ENCODE data around the gene IGLL5. TPM values are rescaled to one million over a fixed set of nuclear protein-coding genes. Genes with fewer than 3 reads are reported as not detected.

The IGLL5 gene
- total and polyA plus RNA-seq, 2 experiments from 2014 or later: not detected

DNA sequence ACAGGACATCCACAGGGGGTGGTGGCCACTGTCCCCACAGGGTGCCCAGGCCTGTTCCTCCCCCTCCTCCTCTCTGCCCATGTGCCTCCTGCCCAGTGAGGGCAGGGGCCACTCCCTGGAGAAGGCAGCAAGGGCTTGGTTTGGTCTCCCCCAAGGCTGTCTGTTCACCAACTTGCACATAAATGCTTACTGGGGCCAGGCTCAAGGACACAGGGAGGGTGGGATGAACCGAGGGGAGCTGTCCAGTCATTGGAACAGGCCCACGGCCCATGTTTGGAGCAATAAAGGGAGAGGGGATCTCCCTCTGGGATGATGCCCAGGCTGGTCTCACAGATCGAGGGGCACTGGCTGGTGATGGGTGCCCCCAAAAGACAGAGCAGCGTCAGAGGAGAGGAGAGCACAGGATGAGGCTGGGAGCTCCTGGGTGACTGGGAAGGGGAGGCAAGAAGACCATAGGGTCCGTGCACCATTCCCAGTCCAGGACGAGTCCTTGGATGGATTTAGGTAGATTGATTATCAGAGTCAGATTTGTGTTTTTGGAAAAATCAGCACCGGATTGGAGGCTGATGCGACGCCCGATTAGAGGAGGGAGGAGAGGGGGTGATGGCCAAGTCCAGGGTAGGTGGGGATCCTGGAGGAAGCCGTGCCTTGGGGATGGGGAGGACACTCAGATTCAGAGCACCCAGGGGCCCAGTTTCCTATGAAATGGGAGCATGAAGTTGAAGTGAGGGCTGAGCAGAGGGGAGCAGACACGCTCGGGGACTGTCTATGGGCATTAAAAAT, 1.1 kb downstream of the IGLL5 start:
- no peak overlapping the region for H3K4me3 ChIP-seq
- TF ChIP-seq, protein P1, sequence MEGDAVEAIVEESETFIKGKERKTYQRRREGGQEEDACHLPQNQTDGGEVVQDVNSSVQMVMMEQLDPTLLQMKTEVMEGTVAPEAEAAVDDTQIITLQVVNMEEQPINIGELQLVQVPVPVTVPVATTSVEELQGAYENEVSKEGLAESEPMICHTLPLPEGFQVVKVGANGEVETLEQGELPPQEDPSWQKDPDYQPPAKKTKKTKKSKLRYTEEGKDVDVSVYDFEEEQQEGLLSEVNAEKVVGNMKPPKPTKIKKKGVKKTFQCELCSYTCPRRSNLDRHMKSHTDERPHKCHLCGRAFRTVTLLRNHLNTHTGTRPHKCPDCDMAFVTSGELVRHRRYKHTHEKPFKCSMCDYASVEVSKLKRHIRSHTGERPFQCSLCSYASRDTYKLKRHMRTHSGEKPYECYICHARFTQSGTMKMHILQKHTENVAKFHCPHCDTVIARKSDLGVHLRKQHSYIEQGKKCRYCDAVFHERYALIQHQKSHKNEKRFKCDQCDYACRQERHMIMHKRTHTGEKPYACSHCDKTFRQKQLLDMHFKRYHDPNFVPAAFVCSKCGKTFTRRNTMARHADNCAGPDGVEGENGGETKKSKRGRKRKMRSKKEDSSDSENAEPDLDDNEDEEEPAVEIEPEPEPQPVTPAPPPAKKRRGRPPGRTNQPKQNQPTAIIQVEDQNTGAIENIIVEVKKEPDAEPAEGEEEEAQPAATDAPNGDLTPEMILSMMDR (IDR thresholded peaks at IDR 0.05; ENCODE audit: low read depth, low read length): no peak
- H3K27ac ChIP-seq: no peak overlapping the region
- DNase-seq (ENCODE audit: low read depth in 1 of 2, low spot score in 1 of 2): no peak
- no peaks in the 10 kb centered on the region for H3K36me3 ChIP-seq
- no peaks in the 10 kb centered on the region for H3K27me3 ChIP-seq
- H3K9me3 ChIP-seq (ENCODE audit: low read depth): no peaks in the 10 kb centered on the region
- no peaks in the 10 kb centered on the region for H3K4me1 ChIP-seq (ENCODE audit: low read depth)

DNA sequence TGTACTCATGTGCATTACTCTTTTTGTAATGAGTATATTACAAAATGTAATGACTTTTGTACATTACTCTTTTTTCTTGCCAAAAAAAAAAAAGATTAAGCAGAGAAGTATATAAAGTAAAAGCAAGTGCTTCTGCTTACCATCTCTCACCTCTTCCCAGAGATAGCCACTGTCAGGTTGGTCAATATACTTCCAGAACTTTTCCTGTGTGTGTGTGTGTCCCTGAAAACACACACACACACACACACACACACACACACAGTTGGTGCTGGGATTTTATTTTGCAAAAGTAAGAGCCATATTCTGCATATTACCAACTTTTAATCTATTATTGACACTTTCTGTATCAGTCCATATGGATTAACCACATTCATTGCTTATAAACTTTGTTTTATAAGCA, 2.5 kb downstream of the IGLL5 start:
- Histone ChIP-seq H3K36me3 (no peaks in the 10 kb centered on the region), H3K4me3 (no peak overlapping the region), H3K4me1 (ENCODE audit: low read depth) (no peaks in the 10 kb centered on the region), H3K27me3 (no peaks in the 10 kb centered on the region), H3K9me3 (ENCODE audit: low read depth) (no peaks in the 10 kb centered on the region), H3K27ac (no peak overlapping the region)
- TF ChIP-seq, protein P1 (IDR thresholded peaks at IDR 0.05; ENCODE audit: low read depth, low read length): no peak
- no peak for DNase-seq (ENCODE audit: low read depth in 1 of 2, low spot score in 1 of 2)

DNA sequence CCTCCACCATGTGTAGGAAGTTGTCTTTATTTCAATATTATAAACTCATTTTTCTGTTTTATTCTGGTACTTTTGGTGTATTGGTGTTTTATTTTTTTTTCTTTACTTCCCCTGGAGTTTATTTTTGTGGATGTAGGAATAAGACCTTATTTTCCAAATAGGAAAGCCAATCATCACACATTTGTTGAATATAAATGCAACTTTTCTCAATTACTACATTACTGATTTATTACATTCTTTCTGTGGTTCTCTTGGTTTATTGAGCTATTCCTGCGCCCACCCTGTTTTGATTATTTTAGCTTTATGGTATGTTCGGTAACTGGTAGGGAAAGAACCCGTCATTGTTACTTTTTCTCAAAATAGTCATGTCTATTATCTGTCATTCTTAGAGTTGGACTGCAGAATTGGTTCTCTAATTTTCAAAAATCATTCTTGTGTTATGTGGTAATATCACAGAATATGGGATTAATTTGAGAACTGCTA, 3.6 kb downstream of the IGLL5 start:
- Histone ChIP-seq H3K36me3 (no peaks in the 10 kb centered on the region), H3K9me3 (ENCODE audit: low read depth) (no peaks in the 10 kb centered on the region), H3K27ac (no peak overlapping the region), H3K4me3 (no peak overlapping the region), H3K27me3 (no peaks in the 10 kb centered on the region), H3K4me1 (ENCODE audit: low read depth) (no peaks in the 10 kb centered on the region)
- TF ChIP-seq, protein P1 (IDR thresholded peaks at IDR 0.05; ENCODE audit: low read depth, low read length): no peak
- no peak for DNase-seq (ENCODE audit: low read depth in 1 of 2, low spot score in 1 of 2)

DNA sequence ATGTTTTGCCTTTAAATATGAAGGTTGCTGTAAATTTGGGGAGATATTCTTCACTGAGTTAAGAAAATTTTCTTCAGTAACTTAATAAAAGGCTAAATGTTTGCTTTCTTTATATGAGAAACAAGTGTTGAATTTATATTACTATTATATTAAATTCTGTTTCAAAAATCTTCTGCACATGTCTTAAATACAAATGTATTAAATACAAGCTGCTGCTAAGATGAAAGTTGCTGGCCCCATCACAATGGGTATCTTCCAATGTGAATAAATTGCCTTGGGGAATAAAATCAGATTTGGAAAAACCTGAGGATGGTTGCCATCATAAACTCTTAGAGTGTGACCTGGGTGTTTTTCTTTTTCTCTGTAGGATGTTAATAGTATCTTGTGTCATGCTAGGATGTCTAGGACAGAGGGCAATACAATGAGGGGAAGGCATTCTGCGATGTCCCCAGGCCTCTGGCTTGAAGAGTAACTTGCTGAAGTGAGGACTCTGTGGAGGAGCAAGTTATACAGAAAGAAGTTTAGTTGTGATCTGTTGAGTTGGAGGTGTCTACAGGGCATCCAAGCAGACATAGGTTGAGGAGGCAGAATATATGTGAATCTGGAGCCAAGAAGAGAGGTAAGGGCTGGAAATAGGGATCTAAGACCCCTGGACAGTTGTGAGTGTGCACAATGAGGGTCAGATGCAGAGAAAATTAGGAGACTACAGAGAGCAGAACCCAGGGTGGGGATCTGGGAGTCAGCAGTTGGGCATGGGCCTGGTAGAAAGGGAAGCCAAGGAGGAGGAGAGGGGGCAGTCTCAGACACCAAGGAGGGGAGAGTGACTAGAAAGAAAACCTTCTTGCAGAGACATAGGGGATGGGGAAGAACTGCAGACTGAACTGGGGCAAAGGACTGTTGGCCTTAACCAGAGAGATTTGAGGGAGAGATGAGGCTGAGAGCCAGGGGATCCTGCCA, 4.8 kb downstream of the IGLL5 start:
- TF ChIP-seq, protein P1 (IDR thresholded peaks at IDR 0.05; ENCODE audit: low read depth, low read length): no peak
- Histone ChIP-seq H3K4me1 (ENCODE audit: low read depth) (no peaks in the 10 kb centered on the region), H3K4me3 (no peak overlapping the region), H3K9me3 (ENCODE audit: low read depth) (no peaks in the 10 kb centered on the region), H3K27me3 (no peaks in the 10 kb centered on the region), H3K36me3 (no peaks in the 10 kb centered on the region), H3K27ac (no peak overlapping the region)
- no peak for DNase-seq (ENCODE audit: low read depth in 1 of 2, low spot score in 1 of 2)

DNA sequence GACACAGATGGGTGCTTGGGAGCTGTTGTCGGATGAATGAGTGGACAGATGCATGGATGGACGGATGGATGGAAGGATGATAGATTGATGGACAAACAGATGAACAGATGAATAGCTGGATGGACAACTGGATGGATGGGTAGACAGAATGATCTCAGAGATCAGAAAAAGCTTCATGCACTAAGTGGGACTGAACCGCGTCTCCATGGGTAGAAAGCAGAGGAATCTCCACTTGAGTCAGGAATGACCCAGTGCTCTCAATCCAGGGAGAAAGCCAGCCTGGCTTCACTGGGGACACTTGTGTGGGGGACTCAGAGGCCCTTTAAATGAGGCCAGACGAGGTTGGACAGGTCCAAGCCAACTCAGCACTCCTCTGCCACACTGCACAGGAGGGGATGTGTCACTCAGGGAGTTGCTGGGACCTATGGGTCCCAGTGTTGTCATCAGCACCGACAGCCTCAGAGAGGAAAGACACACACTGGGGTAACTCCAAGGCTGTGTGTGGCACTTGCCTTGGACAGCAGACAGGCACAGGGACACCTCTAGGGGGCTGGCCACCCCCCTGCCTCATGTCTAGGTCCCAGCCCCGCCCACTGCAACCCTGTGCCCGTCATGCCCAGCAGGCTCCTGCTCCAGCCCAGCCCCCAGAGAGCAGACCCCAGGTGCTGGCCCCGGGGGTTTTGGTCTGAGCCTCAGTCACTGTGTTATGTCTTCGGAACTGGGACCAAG, 5.6 kb downstream of the IGLL5 start:
- TF ChIP-seq, protein P1 (IDR thresholded peaks at IDR 0.05; ENCODE audit: low read depth, low read length): no peak
- H3K9me3 ChIP-seq (ENCODE audit: low read depth): no peaks in the 10 kb centered on the region

More for the DNA sequence above, 5.6 kb downstream of the IGLL5 start:
- no peak overlapping the region for H3K4me3 ChIP-seq
- H3K27me3 ChIP-seq: no peaks in the 10 kb centered on the region
- DNase-seq (ENCODE audit: low read depth in 1 of 2, low spot score in 1 of 2): no peak
- no peak overlapping the region for H3K27ac ChIP-seq
- H3K4me1 ChIP-seq (ENCODE audit: low read depth): no peaks in the 10 kb centered on the region
- no peaks in the 10 kb centered on the region for H3K36me3 ChIP-seq
